ENCODE measurements around the gene NUPR1. TPM values are rescaled to one million over a fixed set of nuclear protein-coding genes. Genes with fewer than 3 reads are reported as not detected.

The NUPR1 gene
- polyA plus RNA-seq, 1 of the 3 experiments (the other 2 are of a cell fraction), result 0.61 TPM

- 0 out of 2 replicates have a peak, but pooled peaks cover 3% of the 10 kb centered on the region for H3K79me2 ChIP-seq (ENCODE audit: insufficient read depth)
- no peaks in the 10 kb centered on the region for H4K20me1 ChIP-seq (ENCODE audit: insufficient read depth)
- no peak for DNase-seq
- no peak overlapping the region for H3K27ac ChIP-seq (ENCODE audit: low read depth in 2 of 2, low read length in 1 of 2)
- no peaks in the 10 kb centered on the region for H3F3A ChIP-seq (replicated peaks; ENCODE audit: insufficient read depth)
- no peak overlapping the region for H3K4me3 ChIP-seq (ENCODE audit: low read depth in 2 of 2, low read length in 1 of 2)
- peaks cover 0 to 3% of the 10 kb centered on the region in 2 experiments; a peak in 1 of 4 replicates for H3K4me1 ChIP-seq (ENCODE audit: control insufficient read depth in 1 of 2, insufficient read depth in 2 of 2, low read depth in 1 of 2, low read length in 1 of 2)
- peaks cover 0 to 6% of the 10 kb centered on the region in 2 experiments for H3K36me3 ChIP-seq (replicated peaks in 1 of 2; ENCODE audit: control insufficient read depth in 1 of 2, insufficient read depth in 2 of 2, low read length in 1 of 2)
- no peaks in the 10 kb centered on the region for H3K9me3 ChIP-seq
- H2AFZ ChIP-seq (ENCODE audit: low read depth), result no peak overlapping the region
- no peak overlapping the region for H3K4me2 ChIP-seq
- WGBS (ENCODE audit: low lambda C conversion rate), result 86% methylated on average over 6 of the region's 7 CpGs
- CTCF ChIA-PET, result no interaction called here
- POLR2A ChIA-PET, result no interaction called here
- no peak overlapping the region for H3K9ac ChIP-seq
- no peak for TF ChIP-seq EP300 (IDR thresholded peaks at IDR 0.05; ENCODE audit: borderline replicate concordance in 1 of 2, low read depth in 1 of 2, low read length in 1 of 2)
- no peaks in the 10 kb centered on the region for H3K27me3 ChIP-seq (ENCODE audit: insufficient read depth)
- H3K9me2 ChIP-seq, result no peaks in the 10 kb centered on the region
These were observed 22.9 kb upstream of the NUPR1 start for GRCh38 chr16:28561557-28562187.

- no peak overlapping the region for H3K27ac ChIP-seq (ENCODE audit: low read depth in 2 of 2, low read length in 1 of 2)
- H3F3A ChIP-seq (replicated peaks; ENCODE audit: insufficient read depth), result no peaks in the 10 kb centered on the region
- DNase-seq, result no peak
- peaks cover 13% of the 10 kb centered on the region for H3K79me2 ChIP-seq (ENCODE audit: insufficient read depth)
- H4K20me1 ChIP-seq (ENCODE audit: insufficient read depth), result no peaks in the 10 kb centered on the region
- WGBS (ENCODE audit: low lambda C conversion rate), result 66% methylated on average over 3 of the region's 3 CpGs
- H3K4me1 ChIP-seq (ENCODE audit: control insufficient read depth in 1 of 2, insufficient read depth in 2 of 2, low read depth in 1 of 2, low read length in 1 of 2), result peaks cover 0 to 6% of the 10 kb centered on the region in 2 experiments; a peak in 2 of 4 replicates
- H3K36me3 ChIP-seq (replicated peaks in 1 of 2; ENCODE audit: control insufficient read depth in 1 of 2, insufficient read depth in 2 of 2, low read length in 1 of 2), result peaks cover 0 to 6% of the 10 kb centered on the region in 2 experiments
- ChIA-PET CTCF (no interaction called here), POLR2A (no interaction called here)
- no peak for TF ChIP-seq JUND (IDR thresholded peaks at IDR 0.05)
- TF ChIP-seq EP300 (IDR thresholded peaks at IDR 0.05; ENCODE audit: borderline replicate concordance in 1 of 2, low read depth in 1 of 2, low read length in 1 of 2), result no peak
- TF ChIP-seq USF1 (IDR thresholded peaks at IDR 0.05; ENCODE audit: borderline replicate concordance, low read depth), result no peak
- TF ChIP-seq CTCF (IDR thresholded peaks at IDR 0.05), result no peak
- TF ChIP-seq RAD21 (IDR thresholded peaks at IDR 0.05; ENCODE audit: low read length), result no peak
- TF ChIP-seq USF2 (IDR thresholded peaks at IDR 0.05; ENCODE audit: borderline replicate concordance, low read depth, low read length), result no peak
- TF ChIP-seq RCOR1 (IDR thresholded peaks at IDR 0.05; ENCODE audit: low read length), result no peak
- no peak for TF ChIP-seq IRF3 (IDR thresholded peaks at IDR 0.05; ENCODE audit: low read depth, low read length)
- TF ChIP-seq TAF1 (IDR thresholded peaks at IDR 0.05; ENCODE audit: borderline replicate concordance, low read depth, low read length), result no peak
- TF ChIP-seq POLR2AphosphoS5 (IDR thresholded peaks at IDR 0.05; ENCODE audit: low read depth, low read length), result no peak
- no peak for TF ChIP-seq TEAD4 (IDR thresholded peaks at IDR 0.05; ENCODE audit: borderline replicate concordance, insufficient read depth)
- no peaks in the 10 kb centered on the region for H3K27me3 ChIP-seq (ENCODE audit: insufficient read depth)
- H3K9ac ChIP-seq, result no peak overlapping the region
- H3K4me3 ChIP-seq (ENCODE audit: low read depth in 2 of 2, low read length in 1 of 2), result no peak overlapping the region
- no peak overlapping the region for H3K4me2 ChIP-seq
- no peak overlapping the region for H2AFZ ChIP-seq (ENCODE audit: low read depth)
- no peaks in the 10 kb centered on the region for H3K9me2 ChIP-seq
- no peaks in the 10 kb centered on the region for H3K9me3 ChIP-seq
These were observed 19.7 kb upstream of the NUPR1 start for GRCh38 chr16:28558456-28558855.

All from SK-N-SH (cell line).